MCF 10A (cell line): ENCODE results near the gene MGAT4A. TPM values are rescaled to one million over a fixed set of nuclear protein-coding genes. Genes with fewer than 3 reads are reported as not detected.

ENCODE experiments used
- BruUV-seq: library from RNA; stranded (reverse); fragments of 400-500 nt; replicated peaks from 2 replicates; lab custom pipeline; 2021; lab: Mats Ljungman, UMichigan
- CTCF ChIA-PET: fragments of 300-600 bp; sonication (Branson Sonifier 250); formaldehyde crosslinking; extraction: SDS; loops from one replicate; lab custom pipeline; 2021; ENCODE audit warnings: antibody characterized with exemption, inconsistent platforms; lab: Yijun Ruan, JAX
- POLR2A ChIA-PET: fragments of 300-600, 350-650 bp; sonication (Branson Sonifier 250); formaldehyde crosslinking; extraction: SDS; loops from one replicate; lab custom pipeline; 2020; ENCODE audit warnings: antibody characterized with exemption, inconsistent platforms; lab: Yijun Ruan, JAX
- DNase-seq: peaks from one replicate; pipeline ENCODE4 v3.0.0-alpha.2; 2018; ENCODE audit not compliant: unreplicated experiment
- H3K27ac Mint-ChIP-seq: one replicate; pipeline ENCODE4 v1.8.0; 2022; ENCODE audit warnings: mild to moderate bottlenecking, low read depth, mixed read lengths; ENCODE audit not compliant: unreplicated experiment
- H3K27me3 Mint-ChIP-seq: one replicate; pipeline ENCODE4 v1.8.0; 2022; ENCODE audit warnings: mixed read lengths; ENCODE audit not compliant: insufficient read depth, unreplicated experiment
- H3K36me3 Mint-ChIP-seq: one replicate; pipeline ENCODE4 v1.8.0; 2022; ENCODE audit warnings: mild to moderate bottlenecking, moderate library complexity, mixed read lengths; ENCODE audit not compliant: insufficient read depth, unreplicated experiment
- H3K4me1 Mint-ChIP-seq: one replicate; pipeline ENCODE4 v1.8.0; 2022; ENCODE audit warnings: mixed read lengths; ENCODE audit not compliant: insufficient read depth, unreplicated experiment
- H3K4me3 Mint-ChIP-seq: one replicate; pipeline ENCODE4 v1.8.0; 2022; ENCODE audit warnings: mild to moderate bottlenecking, moderate library complexity, mixed read lengths; ENCODE audit not compliant: unreplicated experiment
- H3K9me3 Mint-ChIP-seq: one replicate; pipeline ENCODE4 v1.8.0; 2022; ENCODE audit warnings: mixed read lengths; ENCODE audit not compliant: unreplicated experiment
- CTCF ChIP-seq: fragments of 200-600 bp; IDR thresholded peaks from one replicate; pipeline ENCODE4 v1.8.0; 2022; ENCODE audit warnings: antibody characterized with exemption, mild to moderate bottlenecking; ENCODE audit not compliant: unreplicated experiment
- intact Hi-C: fragments of 100-400 bp; cut with micrococcal nuclease; formaldehyde crosslinking; loops from 2 replicates; pipeline ENCODE4 v1.14.1; 2022
- total RNA-seq: library from RNA; stranded (reverse); gene quantifications from 2 replicates; pipeline ENCODE4 v1.2.3, GENCODE V29; 2022

MGAT4A gene
- total RNA-seq, 1 experiment from 2014 or later: 3.7 TPM

GRCh38 chr2:98771264-98771663 lies 40.3 kb upstream of the MGAT4A start:
- Mint-ChIP-seq H3K4me1 (peaks cover 26% of the 10 kb centered on the region), H3K27ac (no peak overlapping the region), H3K36me3 (no peaks in the 10 kb centered on the region), H3K4me3 (no peak overlapping the region), H3K9me3 (no peaks in the 10 kb centered on the region), H3K27me3 (peaks cover 24% of the 10 kb centered on the region)
- no peak for TF ChIP-seq CTCF
- intact Hi-C loops: no loop called here
- ChIA-PET POLR2A (interaction anchor here (1.0 kb wide), 1 partner anchor 24 kb away, joined by 3 read pairs; no protein-coding TSS in a partner anchor), CTCF (interaction anchor here (0.6 kb wide), 1 partner anchor 39 kb away, joined by 3 read pairs; no protein-coding TSS in a partner anchor)
- no TSS peak for BruUV-seq
- DNase-seq: no peak

GRCh38 chr2:98769784-98770183 lies 38.9 kb upstream of the MGAT4A start:
- Mint-ChIP-seq H3K9me3 (no peaks in the 10 kb centered on the region), H3K36me3 (no peaks in the 10 kb centered on the region), H3K27me3 (peaks cover 24% of the 10 kb centered on the region), H3K4me1 (peaks cover 26% of the 10 kb centered on the region), H3K27ac (no peak overlapping the region), H3K4me3 (no peak overlapping the region)
- TF ChIP-seq CTCF: no peak
- no TSS peak for BruUV-seq
- intact Hi-C loops: no loop called here
- no peak for DNase-seq
- POLR2A ChIA-PET: no interaction called here
- CTCF ChIA-PET: no interaction called here

- TF ChIP-seq CTCF: no peak
- no TSS peak for BruUV-seq
- ChIA-PET POLR2A (no interaction called here), CTCF (interaction anchor here (1.1 kb wide), 1 partner anchor 12 kb away, joined by 3 read pairs; no protein-coding TSS in a partner anchor)
- intact Hi-C loops: no loop called here
- DNase-seq: no peak
- no peaks in the 10 kb centered on the region for H3K36me3 Mint-ChIP-seq
- H3K27ac Mint-ChIP-seq: no peak overlapping the region
- H3K4me3 Mint-ChIP-seq: no peak overlapping the region
- H3K9me3 Mint-ChIP-seq: no peaks in the 10 kb centered on the region
- H3K4me1 Mint-ChIP-seq: peaks cover 26% of the 10 kb centered on the region
- peaks cover 24% of the 10 kb centered on the region for H3K27me3 Mint-ChIP-seq
Measured at GRCh38 chr2:98769114-98769476, 38.2 kb upstream of the MGAT4A start.

- DNase-seq: peak; percentile 62
- no TSS peak for BruUV-seq
- ChIA-PET POLR2A (no interaction called here), CTCF (interaction anchor here (0.6 to 1.5 kb wide), 4 partner anchors 12 to 121 kb away, joined by 3 read pairs; no protein-coding TSS in a partner anchor)
- H3K27me3 Mint-ChIP-seq: peaks cover 24% of the 10 kb centered on the region
- peaks cover 26% of the 10 kb centered on the region for H3K4me1 Mint-ChIP-seq
- H3K9me3 Mint-ChIP-seq: no peaks in the 10 kb centered on the region
- intact Hi-C loops: no loop called here
- no peak for TF ChIP-seq CTCF
- H3K4me3 Mint-ChIP-seq: no peak overlapping the region
- H3K36me3 Mint-ChIP-seq: no peaks in the 10 kb centered on the region
- no peak overlapping the region for H3K27ac Mint-ChIP-seq
Measured at GRCh38 chr2:98768384-98769113, 37.6 kb upstream of the MGAT4A start.
